Tibial nerve (tissue), 4 donors: ENCODE results near the gene ASTN2. TPM values are rescaled to one million over a fixed set of nuclear protein-coding genes. Genes with fewer than 3 reads are reported as not detected.

Experiments
- DNase-seq, 2 donors: peaks; one replicate each; pipeline ENCODE4 v3.0.0-alpha.2; 2019; ENCODE audit warnings: low spot score in 2 of 2
- H3K27ac ChIP-seq, 4 donors: fragments of 200-600 bp; sonication (generic) in 3 of 4; one replicate each; pipeline ENCODE4 v1.5.1; 2017 to 2019; ENCODE audit warnings: mild to moderate bottlenecking in 1 of 4
- H3K27me3 ChIP-seq, 2 donors: fragments of 200-600 bp; sonication (generic) in 1 of 2; one replicate each; pipeline versions ENCODE4 v1.5.1 to v1.6.0; 2017 to 2019
- H3K36me3 ChIP-seq, 3 donors: fragments of 200-600 bp; sonication (generic); one replicate each; pipeline ENCODE4 v1.5.1; 2018 to 2019
- H3K4me1 ChIP-seq, 4 donors: fragments of 200-600 bp; sonication (generic) in 3 of 4; one replicate each; pipeline ENCODE4 v1.5.1; 2017 to 2019
- H3K4me3 ChIP-seq, 4 donors: fragments of 200-600 bp; sonication (generic) in 3 of 4; one replicate each; pipeline ENCODE4 v1.5.1; 2017 to 2019; ENCODE audit warnings: mild to moderate bottlenecking in 1 of 4, moderate library complexity in 1 of 4
- H3K9me3 ChIP-seq, 4 donors: fragments of 200-600 bp; sonication (generic) in 3 of 4; one replicate each; pipeline ENCODE4 v1.5.1; 2017 to 2019
- CTCF ChIP-seq, 5 experiments: fragments of 200-600 bp in 3 of 5; fragments of 450-650 bp in 2 of 5; sonication (generic) in 3 of 5; IDR thresholded peaks; one replicate each; pipeline ENCODE4 v1.5.1; 2016 to 2019; ENCODE audit warnings: antibody characterized with exemption in 5 of 5, mild to moderate bottlenecking in 3 of 5, moderate library complexity in 2 of 5
- EP300 ChIP-seq, 2 donors: sonication (generic); formaldehyde crosslinking; IDR thresholded peaks; one replicate each; pipeline ENCODE4 v1.6.1; 2017; ENCODE audit warnings: antibody characterized with exemption in 2 of 2, mild to moderate bottlenecking in 1 of 2
- POLR2A ChIP-seq, 2 donors: fragments of 450-650 bp; IDR thresholded peaks; one replicate each; pipeline ENCODE4 v1.6.1; 2017; ENCODE audit warnings: antibody characterized with exemption in 2 of 2, mild to moderate bottlenecking in 2 of 2, moderate library complexity in 2 of 2
- WGBS, 2 donors: methylation state at CpG; one replicate each; pipeline ENCODE4 v1.1.5; 2018; 5-methylcytosine and 5-hydroxymethylcytosine counted together
- total RNA-seq, 4 donors: library from RNA; depleted of rRNA; stranded (reverse); fragments of >200 nt; gene quantifications; one replicate each; pipeline ENCODE4 v1.1.0, GENCODE V29; 2016

Gene ASTN2
- total RNA-seq, 4 donors from 2014 or later, result 9.0 to 14.9 (median 12.3) TPM

- H3K36me3 ChIP-seq, result no peaks in the 10 kb centered on the region
- TF ChIP-seq EP300 (IDR thresholded peaks at IDR 0.05), result no peak
- TF ChIP-seq CTCF (IDR thresholded peaks at IDR 0.05), result no peak
- TF ChIP-seq POLR2A (IDR thresholded peaks at IDR 0.05), result no peak
- no peaks in the 10 kb centered on the region for H3K4me1 ChIP-seq
- H3K4me3 ChIP-seq, result no peak overlapping the region
- no peaks in the 10 kb centered on the region for H3K27me3 ChIP-seq
- H3K9me3 ChIP-seq, result no peaks in the 10 kb centered on the region
- WGBS, 2 donors, result 42 to 44% methylated on average over 5 of the region's 5 CpGs
- no peak for DNase-seq
- no peak overlapping the region for H3K27ac ChIP-seq
These were observed 223.2 kb downstream of the ASTN2 start for GRCh38 chr9:117191504-117192261.

- Histone ChIP-seq H3K27me3 (no peaks in the 10 kb centered on the region), H3K4me3 (no peak overlapping the region), H3K4me1 (no peaks in the 10 kb centered on the region), H3K36me3 (no peaks in the 10 kb centered on the region), H3K9me3 (no peaks in the 10 kb centered on the region), H3K27ac (no peak overlapping the region)
- DNase-seq, result no peak
- 78 to 80% methylated on average over 3 of the region's 3 CpGs for WGBS, 2 donors
- TF ChIP-seq EP300 (IDR thresholded peaks at IDR 0.05) (no peak), CTCF (IDR thresholded peaks at IDR 0.05) (no peak), POLR2A (IDR thresholded peaks at IDR 0.05) (no peak)
These were observed 225.7 kb downstream of the ASTN2 start for GRCh38 chr9:117189121-117189520.

- 59 to 72% methylated on average over 3 of the region's 3 CpGs for WGBS, 2 donors
- no peak for DNase-seq
- Histone ChIP-seq H3K4me3 (no peak overlapping the region), H3K36me3 (no peaks in the 10 kb centered on the region), H3K4me1 (no peaks in the 10 kb centered on the region), H3K9me3 (no peaks in the 10 kb centered on the region), H3K27me3 (no peaks in the 10 kb centered on the region), H3K27ac (no peak overlapping the region)
- TF ChIP-seq POLR2A (IDR thresholded peaks at IDR 0.05) (no peak), EP300 (IDR thresholded peaks at IDR 0.05) (no peak), CTCF (IDR thresholded peaks at IDR 0.05) (no peak)
These were observed 226.5 kb downstream of the ASTN2 start for GRCh38 chr9:117188394-117188793.

- no peak for DNase-seq
- no peak overlapping the region for H3K27ac ChIP-seq
- H3K9me3 ChIP-seq, result no peaks in the 10 kb centered on the region
- 77 to 83% methylated on average over 2 of the region's 2 CpGs for WGBS, 2 donors
- H3K4me1 ChIP-seq, result no peaks in the 10 kb centered on the region
- H3K27me3 ChIP-seq, result no peaks in the 10 kb centered on the region
- TF ChIP-seq POLR2A (IDR thresholded peaks at IDR 0.05), result no peak
- TF ChIP-seq CTCF (IDR thresholded peaks at IDR 0.05), result no peak
- TF ChIP-seq EP300 (IDR thresholded peaks at IDR 0.05), result no peak
- H3K36me3 ChIP-seq, result no peaks in the 10 kb centered on the region
- H3K4me3 ChIP-seq, result no peak overlapping the region
These were observed 227.4 kb downstream of the ASTN2 start for GRCh38 chr9:117187498-117187897.

- 77% methylated on average over 7 of the region's 7 CpGs for WGBS, 2 donors
- H3K9me3 ChIP-seq, result peaks cover 0 to 12% (median 0%) of the 10 kb centered on the region in 4 donors
- H3K27me3 ChIP-seq, result no peaks in the 10 kb centered on the region
- DNase-seq, result no peak
- no peak overlapping the region for H3K27ac ChIP-seq
- TF ChIP-seq POLR2A (IDR thresholded peaks at IDR 0.05) (no peak), CTCF (IDR thresholded peaks at IDR 0.05) (no peak), EP300 (IDR thresholded peaks at IDR 0.05) (no peak)
- no peak overlapping the region for H3K4me3 ChIP-seq
- H3K36me3 ChIP-seq, result no peaks in the 10 kb centered on the region
- H3K4me1 ChIP-seq, result no peaks in the 10 kb centered on the region
These were observed 230.7 kb downstream of the ASTN2 start for GRCh38 chr9:117184173-117184572.
